Activated CD8-positive, alpha-beta memory T cell treated with anti-CD3 and anti-CD28 coated beads for 1 hour (primary cell): ENCODE measurements around the gene SMCR8.
"Not testable (repeated sequence)": the region's sequence is repeated elsewhere in the genome, so short reads cannot be mapped to it uniquely, and the experiment has no call there.

Experiments used
- DNase-seq, 2 donors: peaks; one replicate each; pipeline ENCODE4 v3.0.0-alpha.2; 2020; ENCODE audit warnings: low read depth in 1 of 2; ENCODE audit errors: extremely low read depth in 1 of 2

SMCR8 gene

GRCh38 chr17:18318117-18318516 is 3.0 kb downstream of the SMCR8 start:
- DNase-seq = no peak

DNA sequence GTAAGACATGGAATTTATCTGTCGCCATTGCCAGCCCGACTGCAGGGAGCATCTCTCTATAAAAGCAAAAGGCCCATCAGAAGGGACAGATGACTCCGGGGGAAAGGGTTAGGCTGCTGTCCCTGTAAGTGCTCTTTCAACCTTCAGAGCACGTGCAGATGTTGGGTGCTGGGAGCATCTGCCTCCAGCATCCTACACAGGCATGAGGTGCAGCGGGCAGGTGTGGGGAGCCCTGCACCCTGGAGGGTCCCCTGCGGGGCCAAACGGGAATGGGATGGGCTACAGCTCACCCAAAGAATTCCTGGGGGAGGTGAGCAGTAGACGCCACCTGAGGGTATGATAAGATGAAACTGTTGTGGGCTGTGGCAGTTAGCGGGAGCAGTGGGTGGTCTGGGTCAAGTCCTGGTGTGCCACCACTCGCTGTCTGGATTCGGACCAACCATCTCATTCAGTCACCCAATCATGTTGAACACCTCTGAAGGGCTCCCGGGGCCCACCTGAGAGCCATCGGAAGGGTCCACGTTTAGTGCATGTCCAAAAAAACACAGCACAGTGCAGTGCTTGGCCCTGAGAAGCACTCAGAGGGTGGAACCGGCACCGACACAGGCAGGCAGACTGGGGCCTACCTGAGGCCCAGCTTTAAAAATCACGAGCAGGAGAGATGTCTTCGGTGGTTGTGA is 3.8 kb downstream of the SMCR8 start:
- no peak for DNase-seq

GRCh38 chr17:18319604-18320256 is 4.6 kb downstream of the SMCR8 start:
- no peak for DNase-seq

GRCh38 chr17:18320301-18320700 is 5.2 kb downstream of the SMCR8 start:
- no peak for DNase-seq

DNA sequence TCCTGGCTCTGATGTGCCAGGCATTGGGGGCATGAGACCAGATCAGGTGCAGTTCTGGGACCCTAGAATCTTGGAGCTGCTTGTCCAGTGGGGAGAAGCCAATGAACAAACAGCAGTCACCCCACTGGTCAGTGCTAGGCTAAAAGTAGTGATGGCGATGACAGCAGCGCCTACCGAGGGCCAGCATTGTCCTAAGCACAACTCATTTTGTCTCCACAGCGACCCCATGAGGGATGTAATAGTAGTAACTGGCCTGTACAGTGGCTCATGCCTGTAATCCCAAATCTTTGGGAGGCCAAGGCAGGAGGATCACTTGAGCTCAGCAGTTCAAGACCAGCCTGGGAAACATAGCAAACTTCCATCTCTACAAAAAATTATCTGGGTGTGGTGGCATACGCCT is 6.2 kb downstream of the SMCR8 start:
- DNase-seq = no peak

DNA sequence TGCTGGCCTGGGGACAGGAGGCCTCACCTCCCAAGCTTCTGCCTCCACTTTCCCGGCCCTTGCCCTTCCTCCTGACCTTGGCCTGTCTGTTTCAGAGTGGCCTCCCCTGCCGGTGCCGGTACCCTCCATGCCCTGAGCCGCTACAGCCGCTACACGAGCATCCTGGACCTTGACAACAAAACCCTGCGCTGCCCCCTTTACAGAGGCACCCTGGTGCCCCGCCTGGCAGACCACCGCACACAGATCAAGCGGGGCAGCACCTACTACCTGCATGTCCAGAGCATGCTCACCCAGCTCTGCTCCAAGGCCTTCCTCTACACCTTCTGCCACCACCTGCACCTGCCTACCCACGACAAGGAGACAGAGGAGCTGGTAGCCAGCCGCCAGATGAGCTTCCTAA is 7.4 kb downstream of the SMCR8 start:
- no peak for DNase-seq

- DNase-seq = no peak
Observed at GRCh38 chr17:18323007-18323406, 7.9 kb downstream of the SMCR8 start.

- DNase-seq = no peak
Observed at GRCh38 chr17:18323507-18324139, 8.5 kb downstream of the SMCR8 start.

- no peak for DNase-seq
Observed at GRCh38 chr17:18324140-18325050, 9.3 kb downstream of the SMCR8 start.

DNA sequence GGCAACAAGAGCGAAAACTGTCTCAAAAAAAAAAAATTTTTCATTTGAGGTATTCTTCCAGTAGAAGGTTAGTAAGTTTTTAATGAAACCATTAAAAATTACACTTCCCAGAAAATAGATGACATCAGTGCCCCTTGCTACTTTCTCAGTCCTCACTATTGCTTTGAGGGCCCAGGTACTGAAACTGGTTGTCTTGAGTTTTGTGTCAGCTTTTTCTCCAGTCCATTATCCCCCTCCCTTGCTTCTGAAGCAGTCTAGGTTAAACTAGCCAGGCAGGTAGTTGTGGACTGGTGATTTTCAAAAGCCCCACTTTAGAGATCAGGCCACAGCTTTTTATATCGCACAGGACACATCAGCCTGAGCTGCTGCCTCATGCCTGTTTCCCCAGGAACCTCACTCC is 10.9 kb downstream of the SMCR8 start:
- no peak for DNase-seq

DNA sequence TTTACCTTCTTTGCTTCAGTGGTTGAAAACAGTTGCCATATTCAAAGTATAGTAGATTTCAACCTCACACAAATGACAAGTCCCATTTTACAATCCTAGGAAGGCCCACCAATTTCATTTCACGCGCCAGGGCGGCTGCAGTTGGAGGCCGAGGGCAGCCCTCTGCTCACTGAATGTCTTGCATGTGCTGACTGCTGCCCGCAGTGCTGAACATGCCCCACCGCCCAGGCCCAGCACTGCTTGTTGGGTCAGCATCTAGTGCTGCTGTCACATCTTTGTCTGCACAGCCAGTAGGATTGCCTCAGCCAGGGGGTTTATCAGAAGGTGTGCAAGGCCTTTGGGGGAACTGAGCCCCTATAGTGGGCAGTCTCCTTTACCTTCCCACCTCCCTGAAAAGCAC is 11.5 kb downstream of the SMCR8 start:
- DNase-seq = no peak

DNA sequence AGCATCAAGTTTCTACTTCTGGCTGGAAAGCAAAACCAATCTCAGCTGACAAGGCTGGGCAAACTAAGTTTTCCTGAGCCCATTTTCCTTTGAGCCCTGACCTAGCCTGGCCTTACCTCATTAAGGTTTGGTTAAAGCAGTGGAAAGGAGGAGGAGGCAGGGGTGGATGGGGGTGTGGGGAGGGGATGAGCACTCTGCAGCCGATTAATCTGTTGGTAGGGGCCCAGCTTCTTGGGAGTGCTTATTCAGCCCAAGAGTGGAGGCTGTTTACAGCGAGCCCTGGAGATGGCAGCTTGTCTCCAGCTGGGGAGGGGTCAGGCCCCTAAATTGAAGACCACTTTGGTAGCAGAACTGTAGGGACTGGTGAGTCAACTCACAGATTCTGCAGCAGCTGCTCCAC is 12.0 kb downstream of the SMCR8 start:
- no peak for DNase-seq

- no peak for DNase-seq
Observed at GRCh38 chr17:18327556-18327955, 12.5 kb downstream of the SMCR8 start.

GRCh38 chr17:18328643-18329204 is 13.6 kb downstream of the SMCR8 start:
- DNase-seq = no peak

DNA sequence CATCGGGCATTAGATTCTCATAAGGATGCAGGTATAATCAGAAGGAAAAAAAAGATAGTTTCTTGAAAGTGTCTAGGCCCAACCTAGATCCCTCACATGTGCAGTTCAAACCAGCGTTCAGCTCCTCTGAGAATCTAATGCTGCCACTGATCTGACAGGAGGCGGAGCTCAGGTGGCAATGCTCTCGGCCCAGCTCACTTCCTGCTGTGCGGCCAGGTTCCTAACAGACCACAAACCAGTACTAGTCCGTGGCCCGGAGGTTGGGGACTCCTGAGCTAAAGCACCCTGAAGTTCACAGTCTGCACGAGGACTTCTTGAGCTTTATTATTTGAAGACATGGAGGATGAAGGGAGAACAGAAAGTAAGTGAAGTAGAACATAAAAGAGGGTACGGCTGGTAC is 16.8 kb downstream of the SMCR8 start:
- no peak for DNase-seq

DNA sequence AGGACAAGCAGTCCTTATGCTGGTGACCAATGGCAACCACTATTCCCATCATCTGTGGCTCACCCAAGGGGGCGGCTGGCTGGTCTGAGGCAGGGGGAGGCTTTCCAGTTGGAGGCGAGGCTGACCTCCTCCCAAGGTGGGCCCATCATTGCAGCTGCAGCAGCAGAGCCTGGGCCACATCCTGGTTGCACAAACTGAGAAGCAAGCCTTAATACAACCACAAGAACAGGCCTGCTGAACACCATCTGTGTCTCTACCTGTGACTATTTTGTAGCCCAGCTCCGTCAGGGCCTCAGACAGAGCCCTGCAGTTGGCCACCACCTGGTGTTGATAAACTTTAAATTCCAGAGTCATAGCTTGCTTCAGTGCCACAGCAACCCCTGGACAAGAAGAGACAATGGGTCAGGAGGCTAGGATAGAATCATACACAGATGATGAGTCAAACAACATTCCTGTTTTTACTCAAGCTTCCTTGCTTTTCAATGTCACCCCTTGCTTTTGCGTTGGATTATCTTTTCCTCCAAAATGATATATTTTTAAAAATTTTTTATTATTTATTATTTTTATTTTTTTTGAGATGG is 17.9 kb downstream of the SMCR8 start:
- no peak for DNase-seq

- not testable (repeated sequence) for DNase-seq
Observed at GRCh38 chr17:18338158-18338557, 23.1 kb downstream of the SMCR8 start.

DNA sequence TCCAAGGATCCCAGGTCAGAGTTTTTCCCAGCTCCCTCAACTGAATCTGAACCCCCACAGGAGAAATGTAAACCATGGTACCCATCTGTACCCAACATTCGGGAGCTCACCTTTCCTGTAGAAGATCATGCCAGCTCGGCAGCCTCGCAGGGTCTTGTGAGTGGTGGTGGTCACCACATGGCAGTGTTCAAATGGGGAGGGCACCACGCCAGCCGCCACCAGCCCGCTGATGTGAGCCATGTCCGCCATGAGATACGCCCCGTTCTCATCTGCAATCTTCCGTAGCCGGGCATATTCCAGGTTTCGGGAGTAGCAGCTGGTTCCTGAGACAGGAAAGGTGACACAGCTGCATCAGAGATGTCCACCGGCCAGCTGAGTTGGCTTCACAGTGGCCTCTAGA is 24.8 kb downstream of the SMCR8 start:
- DNase-seq = no peak

DNA sequence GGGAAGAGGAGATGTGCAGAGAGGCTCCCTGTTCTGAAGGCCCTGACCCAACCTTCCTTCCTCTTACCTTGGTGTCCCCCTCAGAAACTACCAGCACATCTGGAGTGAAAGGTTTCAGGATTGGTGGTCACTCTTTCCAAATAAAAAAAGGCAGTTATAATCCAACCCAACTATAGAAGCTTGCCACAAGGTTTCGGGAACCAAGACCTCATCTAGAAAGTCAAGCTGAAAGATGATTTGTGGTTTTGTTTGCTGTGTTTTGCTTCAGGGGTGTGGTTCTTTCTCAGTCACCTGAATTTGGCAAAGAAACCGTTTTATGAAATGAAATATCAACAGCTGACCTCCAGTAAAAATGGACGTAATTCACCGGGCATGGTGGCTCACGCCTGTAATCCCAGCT is 28.9 kb downstream of the SMCR8 start:
- no peak for DNase-seq

- no peak for DNase-seq
Observed at GRCh38 chr17:18353541-18353940, 38.4 kb downstream of the SMCR8 start.

DNA sequence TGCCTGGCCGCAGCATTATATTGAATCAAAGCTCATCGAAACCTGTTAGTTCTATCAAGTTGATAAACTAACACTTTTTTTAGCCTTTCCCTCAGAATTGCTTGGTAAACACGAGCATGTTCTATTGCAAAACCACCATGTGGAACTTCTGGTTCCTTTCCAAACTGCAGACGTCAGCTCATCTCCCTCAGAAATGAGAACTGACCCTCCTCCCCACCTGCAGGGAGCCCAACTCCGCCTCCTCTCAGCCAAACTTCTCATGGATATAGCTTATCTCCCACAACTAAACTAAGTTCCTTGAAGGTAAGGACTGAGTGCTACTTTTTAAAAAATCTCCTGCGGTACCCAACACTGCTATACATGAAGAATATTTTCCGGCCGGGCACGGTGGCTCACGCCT is 41.5 kb downstream of the SMCR8 start:
- no peak for DNase-seq
